ENCODE results near the gene ATP1A2. TPM values are rescaled to one million over a fixed set of nuclear protein-coding genes. Genes with fewer than 3 reads are reported as not detected.
A peak's percentile ranks its signal among the peaks of the same experiment; 100 is the strongest.

The ATP1A2 gene
- total RNA-seq, 1 donor = 0.72 TPM

GRCh38 chr1:160112357-160112756 lies 3.2 kb upstream of the ATP1A2 start:
- Histone ChIP-seq H3K4me3 (ENCODE audit: insufficient read depth, low read length) (no peak overlapping the region), H4K20me1 (ENCODE audit: insufficient read depth, low read length) (no peaks in the 10 kb centered on the region), H3K4me1 (ENCODE audit: insufficient read depth, low read length) (no peaks in the 10 kb centered on the region), H3K27me3 (ENCODE audit: insufficient read depth, low read length) (peaks cover 18% of the 10 kb centered on the region), H3K79me2 (ENCODE audit: insufficient read depth, low read length) (no peaks in the 10 kb centered on the region), H2AFZ (ENCODE audit: low read length) (no peak overlapping the region), H3K4me2 (ENCODE audit: insufficient read depth, low read length) (no peak overlapping the region), H3K9me3 (ENCODE audit: low read depth, low read length) (no peaks in the 10 kb centered on the region), H3K36me3 (ENCODE audit: insufficient read depth, low read length) (no peaks in the 10 kb centered on the region), H3K27ac (ENCODE audit: low read depth, low read length) (no peak overlapping the region)
- DNase-seq (ENCODE audit: insufficient read length, low spot score, missing footprints) = peak; percentile 54
- no peak for TF ChIP-seq CTCF (IDR thresholded peaks at IDR 0.05; ENCODE audit: extremely low read depth, low read depth, low read length)

- no peak overlapping the region for H3K4me2 ChIP-seq (ENCODE audit: insufficient read depth, low read length)
- no peak overlapping the region for H3K4me3 ChIP-seq (ENCODE audit: insufficient read depth, low read length)
- peak; percentile 8 for TF ChIP-seq CTCF (IDR thresholded peaks at IDR 0.05; ENCODE audit: extremely low read depth, low read depth, low read length)
- H3K4me1 ChIP-seq (ENCODE audit: insufficient read depth, low read length) = no peaks in the 10 kb centered on the region
- H3K79me2 ChIP-seq (ENCODE audit: insufficient read depth, low read length) = no peaks in the 10 kb centered on the region
- H3K27ac ChIP-seq (ENCODE audit: low read depth, low read length) = no peak overlapping the region
- no peak for DNase-seq (ENCODE audit: insufficient read length, low spot score, missing footprints)
- no peak overlapping the region for H2AFZ ChIP-seq (ENCODE audit: low read length)
- no peaks in the 10 kb centered on the region for H4K20me1 ChIP-seq (ENCODE audit: insufficient read depth, low read length)
- H3K9me3 ChIP-seq (ENCODE audit: low read depth, low read length) = no peaks in the 10 kb centered on the region
- H3K36me3 ChIP-seq (ENCODE audit: insufficient read depth, low read length) = no peaks in the 10 kb centered on the region
- H3K27me3 ChIP-seq (ENCODE audit: insufficient read depth, low read length) = peaks cover 23% of the 10 kb centered on the region
Observed at GRCh38 chr1:160113407-160113806, 2.2 kb upstream of the ATP1A2 start.

GRCh38 chr1:160114085-160114484 lies 1.5 kb upstream of the ATP1A2 start:
- Histone ChIP-seq H2AFZ (ENCODE audit: low read length) (no peak overlapping the region), H4K20me1 (ENCODE audit: insufficient read depth, low read length) (no peaks in the 10 kb centered on the region), H3K4me3 (ENCODE audit: insufficient read depth, low read length) (no peak overlapping the region), H3K79me2 (ENCODE audit: insufficient read depth, low read length) (no peaks in the 10 kb centered on the region), H3K36me3 (ENCODE audit: insufficient read depth, low read length) (no peaks in the 10 kb centered on the region), H3K4me1 (ENCODE audit: insufficient read depth, low read length) (no peaks in the 10 kb centered on the region), H3K4me2 (ENCODE audit: insufficient read depth, low read length) (no peak overlapping the region), H3K9me3 (ENCODE audit: low read depth, low read length) (no peaks in the 10 kb centered on the region), H3K27ac (ENCODE audit: low read depth, low read length) (no peak overlapping the region), H3K27me3 (ENCODE audit: insufficient read depth, low read length) (peaks cover 23% of the 10 kb centered on the region)
- TF ChIP-seq CTCF (IDR thresholded peaks at IDR 0.05; ENCODE audit: extremely low read depth, low read depth, low read length) = no peak
- peak; percentile 57 for DNase-seq (ENCODE audit: insufficient read length, low spot score, missing footprints)

GRCh38 chr1:160116283-160117147 lies 956 bp downstream of the ATP1A2 start:
- H3K4me1 ChIP-seq (ENCODE audit: insufficient read depth, low read length) = no peaks in the 10 kb centered on the region
- no peak overlapping the region for H3K4me3 ChIP-seq (ENCODE audit: insufficient read depth, low read length)
- peak; percentile 68 for DNase-seq (ENCODE audit: insufficient read length, low spot score, missing footprints)
- no peaks in the 10 kb centered on the region for H4K20me1 ChIP-seq (ENCODE audit: insufficient read depth, low read length)
- no peaks in the 10 kb centered on the region for H3K9me3 ChIP-seq (ENCODE audit: low read depth, low read length)
- no peaks in the 10 kb centered on the region for H3K36me3 ChIP-seq (ENCODE audit: insufficient read depth, low read length)
- no peaks in the 10 kb centered on the region for H3K79me2 ChIP-seq (ENCODE audit: insufficient read depth, low read length)
- no peak for TF ChIP-seq CTCF (IDR thresholded peaks at IDR 0.05; ENCODE audit: extremely low read depth, low read depth, low read length)
- peaks cover 23% of the 10 kb centered on the region for H3K27me3 ChIP-seq (ENCODE audit: insufficient read depth, low read length)
- no peak overlapping the region for H2AFZ ChIP-seq (ENCODE audit: low read length)
- no peak overlapping the region for H3K4me2 ChIP-seq (ENCODE audit: insufficient read depth, low read length)
- H3K27ac ChIP-seq (ENCODE audit: low read depth, low read length) = no peak overlapping the region
